K562 (cell line): ENCODE measurements around the gene GRIN2A. TPM values are rescaled to one million over a fixed set of nuclear protein-coding genes. Genes with fewer than 3 reads are reported as not detected.

Experiments
- ARID1B ChIP-seq: fragments of 450-650 bp; IDR thresholded peaks from 2 replicates; pipeline ENCODE4 v1.6.1; 2016; ENCODE audit warnings: antibody characterized with exemption, mild to moderate bottlenecking, inconsistent platforms
- CHAMP1 ChIP-seq: fragments of 450-650 bp; IDR thresholded peaks from 2 replicates; pipeline ENCODE4 v1.6.1; 2016; ENCODE audit warnings: mild to moderate bottlenecking
- CXXC5 ChIP-seq: fragments of 250-450 bp; sonication (Bioruptor Pico); IDR thresholded peaks from 2 replicates; pipeline ENCODE4 v1.8.0; 2022; ENCODE audit warnings: inconsistent platforms, mild to moderate bottlenecking, moderate library complexity
- DMBX1 ChIP-seq: fragments of 250-450 bp; sonication (Bioruptor Pico); IDR thresholded peaks from 2 replicates; pipeline ENCODE4 v1.8.0; 2022; ENCODE audit warnings: inconsistent platforms, mild to moderate bottlenecking, moderate library complexity, borderline replicate concordance
- EP300 ChIP-seq: IDR thresholded peaks from 2 replicates; pipeline ENCODE4 v1.6.1; 2012; ENCODE audit warnings: low read length, improper control_type of control experiment
- ETV5 ChIP-seq: sonication (generic); formaldehyde crosslinking; IDR thresholded peaks from 2 replicates; pipeline ENCODE4 v1.4.0; 2020; ENCODE audit warnings: low read depth, mild to moderate bottlenecking, missing genetic modification reagents
- FOS ChIP-seq: IDR thresholded peaks from 3 replicates; pipeline ENCODE4 v1.6.1; 2011; ENCODE audit not compliant: insufficient read length; ENCODE audit errors: extremely low read depth
- GATA2 ChIP-seq: sonication (generic); formaldehyde crosslinking; IDR thresholded peaks from 2 replicates; pipeline ENCODE4 v1.4.0; 2020; ENCODE audit warnings: mild to moderate bottlenecking, missing genetic modification reagents
- HDAC1 ChIP-seq, 2 experiments: fragments of 450-650 bp; IDR thresholded peaks; 2 replicates each; pipeline ENCODE4 v1.6.1; 2016 to 2017; ENCODE audit warnings: inconsistent platforms in 1 of 2, mild to moderate bottlenecking in 1 of 2, moderate library complexity in 1 of 2
- HMBOX1 ChIP-seq: sonication (generic); IDR thresholded peaks from 2 replicates; pipeline ENCODE4 v1.6.1; 2016
- HOXB6 ChIP-seq: fragments of 250-450 bp; sonication (Bioruptor Pico); IDR thresholded peaks from 2 replicates; pipeline ENCODE4 v1.5.1; 2022; ENCODE audit warnings: mild to moderate bottlenecking, borderline replicate concordance
- KLF13 ChIP-seq: fragments of 450-650 bp; IDR thresholded peaks from 2 replicates; pipeline ENCODE4 v1.6.1; 2016; ENCODE audit warnings: missing genetic modification characterization, low read depth, mild to moderate bottlenecking, missing compliant biosample characterization, moderate library complexity, borderline replicate concordance
- MCM7 ChIP-seq, 2 experiments: fragments of 450-650 bp; IDR thresholded peaks; 2 replicates each; pipeline ENCODE4 v1.6.1; 2016 to 2018
- MEIS2 ChIP-seq: fragments of 450-650 bp; IDR thresholded peaks from 2 replicates; pipeline ENCODE4 v1.6.1; 2014; ENCODE audit warnings: mild to moderate bottlenecking; ENCODE audit not compliant: partially characterized antibody
- NCOR1 ChIP-seq: fragments of 450-650 bp; IDR thresholded peaks from 2 replicates; pipeline ENCODE4 v1.6.1; 2016; ENCODE audit warnings: mild to moderate bottlenecking, moderate library complexity
- POLR3G ChIP-seq: IDR thresholded peaks from 2 replicates; pipeline ENCODE4 v1.6.1; 2011; ENCODE audit not compliant: insufficient read length, insufficient replicate concordance; ENCODE audit errors: extremely low read depth
- PRPF4 ChIP-seq: fragments of 200-400 bp; formaldehyde crosslinking; IDR thresholded peaks from one replicate; pipeline ENCODE4 v1.6.1; 2017; ENCODE audit warnings: low read length, low read depth, mild to moderate bottlenecking; ENCODE audit not compliant: insufficient read depth, poor library complexity, severe bottlenecking
- TEAD4 ChIP-seq, 2 experiments: sonication (generic) in 1 of 2; formaldehyde crosslinking in 1 of 2; IDR thresholded peaks; 2 replicates each; pipeline versions ENCODE4 v1.6.1 to v1.8.0; 2012 to 2022; ENCODE audit warnings: borderline replicate concordance in 1 of 2, inconsistent platforms in 1 of 2, low read length in 1 of 2, mild to moderate bottlenecking in 1 of 2, missing genetic modification reagents in 1 of 2
- U2AF1 ChIP-seq: fragments of 200-400 bp; formaldehyde crosslinking; optimal IDR thresholded peaks from 2 replicates; pipeline ENCODE3; 2017; ENCODE audit warnings: mild to moderate bottlenecking, low read depth, low read length, moderate library complexity
- WHSC1 ChIP-seq: IDR thresholded peaks from one replicate; pipeline ENCODE4 v1.6.1; 2012; ENCODE audit warnings: low read length, control low read depth, inconsistent platforms
- ZBTB33 ChIP-seq: sonication (generic); formaldehyde crosslinking; IDR thresholded peaks from 2 replicates; pipeline ENCODE4 v1.8.1; 2023; ENCODE audit warnings: mild to moderate bottlenecking, missing genetic modification reagents
- ZEB2 ChIP-seq: fragments of 450-650 bp; IDR thresholded peaks from 2 replicates; pipeline ENCODE4 v1.6.1; 2016
- ZNF140 ChIP-seq: fragments of 250-450 bp; sonication (Bioruptor Pico); IDR thresholded peaks from 2 replicates; pipeline ENCODE4 v1.8.0; 2021; ENCODE audit warnings: moderate library complexity, mild to moderate bottlenecking, inconsistent platforms
- ZNF165 ChIP-seq: fragments of 250-450 bp; sonication (Bioruptor Pico); IDR thresholded peaks from 2 replicates; pipeline ENCODE4 v1.4.0; 2020; ENCODE audit warnings: borderline replicate concordance
- ZNF766 ChIP-seq: fragments of 200-800 bp; sonication (Bioruptor generic); conservative IDR thresholded peaks from 2 replicates; pipeline ENCODE4 v1.6.1; 2016; ENCODE audit warnings: missing genetic modification characterization, missing compliant biosample characterization
- polyA plus RNA-seq, 8 experiments: library from polyadenylated mRNA; depleted of rRNA in 4 of 8; stranded (reverse) in 5 of 8; unstranded in 3 of 8; fragments of >200 nt; fragmentation: Nextera tagmentation in 2 of 8; fragmentation: Illumina TruSeq in 1 of 8; extraction: Ambion mirVana in 2 of 8; extraction: Trizol in 1 of 8; gene quantifications; 2 replicates each; pipeline versions ENCODE4 v1.2.1 to v1.2.3, GENCODE V29; 2011 to 2014; ENCODE audit warnings: inconsistent platforms in 1 of 8, missing spikeins in 1 of 8
- total RNA-seq, 7 experiments: library from RNA; depleted of rRNA in 6 of 7; stranded (reverse); fragments of >200 nt in 6 of 7; fragmentation: Illumina TruSeq in 2 of 7; extraction: Trizol in 2 of 7; gene quantifications; 2 replicates each; pipeline versions ENCODE4 v1.2.1 to v1.2.3, GENCODE V29; 2011 to 2021; ENCODE audit warnings: low replicate concordance in 1 of 7

The GRIN2A gene
- total and polyA plus RNA-seq, 9 of the 15 experiments (the other 6 are each of a cell fraction or from before 2014, with no cell fraction given): not detected

- TF ChIP-seq ZBTB33 (CRISPR knock-in tag): no peak
- no peak for TF ChIP-seq NCOR1
- TF ChIP-seq MCM7 (IDR thresholded peaks at IDR 0.05): no peak
- no peak for TF ChIP-seq KLF13 (tag)
- no peak for TF ChIP-seq POLR3G
- no peak for TF ChIP-seq ETV5 (CRISPR knock-in tag)
- peak; percentile 48 for TF ChIP-seq EP300
- TF ChIP-seq ARID1B: peak; percentile 37; the same call in 1 of the 2 replicates
- peak; percentile 86 for TF ChIP-seq TEAD4 (IDR thresholded peaks at IDR 0.05; ENCODE audit: low read length)
- no peak for TF ChIP-seq TEAD4 (CRISPR knock-in tag; IDR thresholded peaks at IDR 0.05; ENCODE audit: borderline replicate concordance)
- TF ChIP-seq ZNF766: no peak
- TF ChIP-seq CHAMP1: no peak
- no peak for TF ChIP-seq FOS
- TF ChIP-seq ZNF165 (CRISPR knock-in tag): no peak
- no peak for TF ChIP-seq GATA2
- TF ChIP-seq MEIS2: no peak
- peak; percentile 37; the same call in 1 of the 2 replicates for TF ChIP-seq HMBOX1
- TF ChIP-seq HOXB6: no peak
- no peak for TF ChIP-seq WHSC1
- no peak for TF ChIP-seq ZEB2
- no peak for TF ChIP-seq PRPF4
- no peak for TF ChIP-seq DMBX1 (CRISPR knock-in tag)
- no peak for TF ChIP-seq HDAC1 (IDR thresholded peaks at IDR 0.05)
- TF ChIP-seq U2AF1: no peak
- no peak for TF ChIP-seq ZNF140 (CRISPR knock-in tag)
- no peak for TF ChIP-seq CXXC5 (CRISPR knock-in tag)
Measured at GRCh38 chr16:9706217-9706836, 475.9 kb downstream of the GRIN2A start (continued).
